AG04450 (cell line): ENCODE data around the gene DOCK4. TPM values are rescaled to one million over a fixed set of nuclear protein-coding genes. Genes with fewer than 3 reads are reported as not detected.

Experiments used
- CTCF ChIA-PET: fragments of 300-600, 350-600 bp; formaldehyde crosslinking; extraction: SDS; loops from one replicate; lab custom pipeline; 2022; ENCODE audit warnings: antibody characterized with exemption, inconsistent platforms; lab: Charles Lee
- POLR2A ChIA-PET: fragments of 350-600 bp; formaldehyde crosslinking; extraction: SDS; loops from one replicate; lab custom pipeline; 2021; ENCODE audit warnings: antibody characterized with exemption, inconsistent platforms; lab: Yijun Ruan, JAX
- DNase-seq: peaks from one replicate; pipeline ENCODE4 v3.0.0-alpha.2; 2011; ENCODE audit warnings: low read depth, low spot score
- H3K27ac ChIP-seq: one replicate; pipeline ENCODE4 v1.5.1; 2012; ENCODE audit warnings: low read depth, low read length, control low read depth
- H3K27me3 ChIP-seq: one replicate; pipeline ENCODE4 v1.6.0; 2012; ENCODE audit warnings: low read length; ENCODE audit not compliant: control insufficient read depth, insufficient read depth
- H3K4me3 ChIP-seq: 2 replicates; pipeline ENCODE4 v1.5.1; 2011; ENCODE audit warnings: mild to moderate bottlenecking, low read depth, low read length, control low read depth
- H3K9me3 ChIP-seq: 2 replicates; pipeline ENCODE4 v1.5.1; 2012; ENCODE audit warnings: low read length; ENCODE audit not compliant: control insufficient read depth, insufficient read depth
- CTCF ChIP-seq: IDR thresholded peaks from 2 replicates; pipeline ENCODE4 v1.5.1; 2011; ENCODE audit warnings: low read depth, low read length, control low read depth, inconsistent platforms
- polyA plus RNA-seq: library from polyadenylated mRNA; depleted of rRNA; stranded (reverse); fragments of >200 nt; gene quantifications from 2 replicates; pipeline ENCODE4 v1.2.3, GENCODE V29; 2011

DOCK4 gene
- polyA plus RNA-seq, 1 experiment: 12.6 TPM

DNA sequence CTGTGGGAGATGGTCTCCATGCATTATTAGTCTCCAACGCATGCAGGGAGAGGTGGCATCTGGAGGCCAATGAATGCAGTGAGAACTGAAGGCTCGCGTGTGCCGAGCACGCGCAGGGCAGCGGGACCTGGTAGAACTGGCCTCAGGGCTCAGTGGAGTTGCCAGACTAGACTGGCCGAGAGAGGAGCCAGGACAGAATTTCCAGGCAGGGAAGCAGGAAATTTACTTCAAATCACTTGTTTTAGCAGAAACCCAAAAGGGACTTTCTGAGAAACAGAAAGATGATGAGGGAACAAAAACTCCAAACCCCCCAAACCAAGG lies 332.9 kb downstream of the DOCK4 start:
- no peaks in the 10 kb centered on the region for H3K9me3 ChIP-seq
- H3K27ac ChIP-seq: no peak overlapping the region
- TF ChIP-seq CTCF: no peak
- H3K4me3 ChIP-seq: no peak overlapping the region
- H3K27me3 ChIP-seq: no peaks in the 10 kb centered on the region
- ChIA-PET POLR2A (no interaction called here), CTCF (interaction anchor here (0.8 kb wide), 1 partner anchor 18 kb away, joined by 4 read pairs; no protein-coding TSS in a partner anchor)
- DNase-seq: no peak

GRCh38 chr7:111872450-111873325 lies 333.5 kb downstream of the DOCK4 start:
- Histone ChIP-seq H3K27ac (no peak overlapping the region), H3K27me3 (no peaks in the 10 kb centered on the region), H3K4me3 (no peak overlapping the region), H3K9me3 (no peaks in the 10 kb centered on the region)
- no peak for TF ChIP-seq CTCF
- ChIA-PET POLR2A (no interaction called here), CTCF (interaction anchor here (0.8 kb wide), 1 partner anchor 17 kb away, joined by 4 read pairs; no protein-coding TSS in a partner anchor)
- no peak for DNase-seq

GRCh38 chr7:111871283-111871682 lies 334.9 kb downstream of the DOCK4 start:
- Histone ChIP-seq H3K4me3 (no peak overlapping the region), H3K9me3 (no peaks in the 10 kb centered on the region), H3K27ac (no peak overlapping the region), H3K27me3 (no peaks in the 10 kb centered on the region)
- DNase-seq: no peak
- POLR2A ChIA-PET: no interaction called here
- CTCF ChIA-PET: no interaction called here
- TF ChIP-seq CTCF: no peak

DNA sequence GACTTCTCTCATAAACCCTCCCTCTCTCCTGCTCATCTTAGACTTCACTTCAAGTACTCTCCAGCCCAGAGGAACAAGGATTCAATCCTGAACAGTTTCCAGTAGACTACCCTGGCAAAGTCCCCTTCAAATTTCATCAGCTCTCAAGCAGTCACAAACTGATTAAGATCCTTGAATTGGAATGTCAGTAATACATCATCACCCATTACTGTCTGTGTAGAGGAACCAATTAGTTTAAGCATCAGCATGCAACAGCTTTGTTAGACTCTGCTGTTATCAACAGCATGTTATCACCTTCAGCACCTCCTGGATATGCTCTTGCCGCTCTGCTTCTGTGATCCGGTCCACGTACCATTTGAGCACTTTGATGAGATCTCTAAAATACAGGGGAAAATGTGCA lies 336.9 kb downstream of the DOCK4 start:
- Histone ChIP-seq H3K9me3 (no peaks in the 10 kb centered on the region), H3K4me3 (no peak overlapping the region), H3K27me3 (no peaks in the 10 kb centered on the region), H3K27ac (no peak overlapping the region)
- ChIA-PET CTCF (interaction anchor here (0.5 to 6.9 kb wide), 2 partner anchors 14 to 117 kb away, joined by 4 to 79 read pairs; no protein-coding TSS in a partner anchor), POLR2A (no interaction called here)
- no peak for DNase-seq
- no peak for TF ChIP-seq CTCF

DNA sequence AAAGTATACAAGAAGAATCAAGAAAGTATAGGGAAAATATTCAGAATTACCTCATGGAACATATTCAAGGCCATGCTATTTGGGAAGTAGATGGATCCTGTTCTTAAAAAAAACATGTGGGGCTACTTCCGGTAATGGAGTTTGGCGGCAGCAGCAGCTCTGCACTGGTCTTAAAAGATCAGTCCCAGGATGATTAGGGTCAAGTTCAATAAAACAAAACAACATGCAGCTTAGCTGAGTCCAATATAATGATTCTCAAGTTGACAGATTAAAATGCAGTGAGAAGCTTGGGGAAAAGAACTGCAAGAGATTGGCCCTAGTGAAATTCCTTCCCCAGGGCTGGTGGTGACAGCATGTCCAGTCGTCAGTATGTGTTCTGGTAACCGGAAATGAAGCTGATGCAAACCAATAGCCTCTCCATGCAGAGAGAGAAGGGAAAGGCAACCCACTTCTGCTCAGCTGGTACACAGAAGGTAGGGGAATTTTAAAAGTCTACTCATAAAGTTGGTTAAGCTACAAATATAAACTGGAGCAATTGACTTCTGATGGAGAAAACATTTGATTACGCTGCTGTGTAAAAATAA lies 338.8 kb downstream of the DOCK4 start:
- H3K27ac ChIP-seq: no peak overlapping the region
- H3K4me3 ChIP-seq: no peak overlapping the region
- ChIA-PET POLR2A (no interaction called here), CTCF (interaction anchor here (1.0 to 6.9 kb wide), 2 partner anchors 13 to 115 kb away, joined by 7 to 79 read pairs; no protein-coding TSS in a partner anchor)
- no peak for DNase-seq
- no peaks in the 10 kb centered on the region for H3K27me3 ChIP-seq
- no peaks in the 10 kb centered on the region for H3K9me3 ChIP-seq
- TF ChIP-seq CTCF: no peak
